Vagina (tissue), 2 donors: ENCODE data around the gene GGTLC2.

Experiments used
- POLR2A ChIP-seq, 2 donors: fragments of 450-650 bp; IDR thresholded peaks; one replicate each; pipeline ENCODE4 v1.6.1; 2017; ENCODE audit warnings: antibody characterized with exemption in 2 of 2, mild to moderate bottlenecking in 2 of 2, moderate library complexity in 2 of 2
- POLR2AphosphoS5 ChIP-seq, 2 donors: sonication (generic); formaldehyde crosslinking; IDR thresholded peaks; one replicate each; pipeline ENCODE4 v1.9.0; 2017; ENCODE audit warnings: antibody characterized with exemption in 2 of 2, mild to moderate bottlenecking in 2 of 2, low read depth in 1 of 2; ENCODE audit not compliant: insufficient read depth in 1 of 2
- TF ChIP-seq, protein P1 (sequence below), 3 experiments: fragments of 450-650 bp in 2 of 3; fragments of 200-600 bp in 1 of 3; sonication (generic) in 1 of 3; IDR thresholded peaks; one replicate each; pipeline ENCODE4 v1.5.1; 2017 to 2019; ENCODE audit warnings: antibody characterized with exemption in 3 of 3, mild to moderate bottlenecking in 2 of 3, moderate library complexity in 2 of 3

DNA sequence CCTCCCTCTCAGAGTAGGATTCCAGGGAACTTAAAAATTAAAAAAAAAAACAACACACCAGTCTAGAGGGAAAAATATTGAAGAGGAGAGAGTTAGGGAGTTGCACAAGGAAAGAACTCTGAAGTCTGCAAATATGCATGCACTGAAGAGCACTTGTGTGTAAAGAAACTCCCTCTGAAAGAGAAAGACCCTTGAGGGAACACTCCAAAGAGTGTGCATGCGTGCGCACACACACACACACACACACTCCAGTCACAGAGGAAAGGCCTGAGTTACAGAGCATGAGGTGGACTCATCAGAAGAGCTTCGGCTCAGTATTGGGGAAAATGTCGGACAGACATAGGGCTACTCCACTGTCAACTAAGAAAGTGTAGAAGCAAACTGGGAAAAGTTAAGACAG, 30.1 kb downstream of the GGTLC2 start:
- TF ChIP-seq, protein P1, sequence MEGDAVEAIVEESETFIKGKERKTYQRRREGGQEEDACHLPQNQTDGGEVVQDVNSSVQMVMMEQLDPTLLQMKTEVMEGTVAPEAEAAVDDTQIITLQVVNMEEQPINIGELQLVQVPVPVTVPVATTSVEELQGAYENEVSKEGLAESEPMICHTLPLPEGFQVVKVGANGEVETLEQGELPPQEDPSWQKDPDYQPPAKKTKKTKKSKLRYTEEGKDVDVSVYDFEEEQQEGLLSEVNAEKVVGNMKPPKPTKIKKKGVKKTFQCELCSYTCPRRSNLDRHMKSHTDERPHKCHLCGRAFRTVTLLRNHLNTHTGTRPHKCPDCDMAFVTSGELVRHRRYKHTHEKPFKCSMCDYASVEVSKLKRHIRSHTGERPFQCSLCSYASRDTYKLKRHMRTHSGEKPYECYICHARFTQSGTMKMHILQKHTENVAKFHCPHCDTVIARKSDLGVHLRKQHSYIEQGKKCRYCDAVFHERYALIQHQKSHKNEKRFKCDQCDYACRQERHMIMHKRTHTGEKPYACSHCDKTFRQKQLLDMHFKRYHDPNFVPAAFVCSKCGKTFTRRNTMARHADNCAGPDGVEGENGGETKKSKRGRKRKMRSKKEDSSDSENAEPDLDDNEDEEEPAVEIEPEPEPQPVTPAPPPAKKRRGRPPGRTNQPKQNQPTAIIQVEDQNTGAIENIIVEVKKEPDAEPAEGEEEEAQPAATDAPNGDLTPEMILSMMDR (IDR thresholded peaks at IDR 0.05) = no peak
- TF ChIP-seq POLR2A (IDR thresholded peaks at IDR 0.05) (no peak), POLR2AphosphoS5 (IDR thresholded peaks at IDR 0.05; ENCODE audit: insufficient read depth in 1 of 2, low read depth in 1 of 2) (no peak)
